Mesenchymal stem cell (in vitro differentiated cells and primary cell): ENCODE measurements around the gene FTO.

Source experiments
- DNase-seq: peaks from one replicate; pipeline ENCODE4 v3.0.0-alpha.2; 2013
- H2AFZ ChIP-seq: one replicate; pipeline ENCODE4 v1.6.1; 2013; ENCODE audit warnings: low read depth, mild to moderate bottlenecking, control low read depth, inconsistent platforms, low read length, moderate library complexity
- H2AK5ac ChIP-seq: 2 replicates; pipeline ENCODE4 v1.6.1; 2013; ENCODE audit warnings: low read length, moderate library complexity, mild to moderate bottlenecking, inconsistent platforms; ENCODE audit not compliant: severe bottlenecking
- H2BK120ac ChIP-seq: one replicate; pipeline ENCODE4 v1.6.1; 2013; ENCODE audit warnings: low read depth, mild to moderate bottlenecking, inconsistent platforms, low read length, moderate library complexity
- H2BK12ac ChIP-seq, 2 experiments: one replicate each; pipeline ENCODE4 v1.6.1; 2013; ENCODE audit warnings: inconsistent platforms in 2 of 2, low read length in 2 of 2, mild to moderate bottlenecking in 2 of 2, moderate library complexity in 2 of 2, control low read depth in 1 of 2
- H2BK15ac ChIP-seq: one replicate; pipeline ENCODE4 v1.6.1; 2013; ENCODE audit warnings: mild to moderate bottlenecking, low read depth, inconsistent platforms; ENCODE audit not compliant: poor library complexity, severe bottlenecking
- H2BK5ac ChIP-seq: 2 replicates; pipeline ENCODE4 v1.6.1; 2013; ENCODE audit warnings: low read depth, mild to moderate bottlenecking, low read length, control low read depth, inconsistent platforms; ENCODE audit not compliant: poor library complexity, severe bottlenecking
- H3K14ac ChIP-seq, 2 experiments: one replicate each; pipeline ENCODE4 v1.6.1; 2013; ENCODE audit warnings: inconsistent platforms in 2 of 2, low read length in 2 of 2, control low read depth in 1 of 2, mild to moderate bottlenecking in 1 of 2, moderate library complexity in 1 of 2
- H3K18ac ChIP-seq, 2 experiments: one replicate each; pipeline ENCODE4 v1.6.1; 2013; ENCODE audit warnings: inconsistent platforms in 2 of 2, low read length in 2 of 2, control low read depth in 1 of 2, low read depth in 1 of 2, mild to moderate bottlenecking in 1 of 2
- H3K23ac ChIP-seq, 2 experiments: one replicate each; pipeline ENCODE4 v1.6.1; 2013; ENCODE audit warnings: inconsistent platforms in 2 of 2, low read length in 2 of 2, mild to moderate bottlenecking in 2 of 2, moderate library complexity in 2 of 2, control low read depth in 1 of 2
- H3K27ac ChIP-seq: 2 replicates; pipeline ENCODE4 v1.5.1; 2013; ENCODE audit warnings: mild to moderate bottlenecking, moderate library complexity, low read length, control low read depth, inconsistent platforms; ENCODE audit not compliant: poor library complexity, severe bottlenecking
- H3K27me3 ChIP-seq, 2 experiments: 2 replicates each; pipeline versions ENCODE4 v1.6.1 to v1.7.0; 2013; ENCODE audit warnings: low read length in 2 of 2, mild to moderate bottlenecking in 2 of 2, moderate library complexity in 2 of 2, control low read depth in 1 of 2, inconsistent platforms in 1 of 2; ENCODE audit not compliant: control insufficient read depth in 1 of 2, insufficient read depth in 1 of 2
- H3K36me3 ChIP-seq, 2 experiments: 2 replicates each; pipeline versions ENCODE4 v1.6.1 to v1.7.0; 2013; ENCODE audit warnings: low read length in 2 of 2, control low read depth in 1 of 2, inconsistent platforms in 1 of 2, low read depth in 1 of 2, mild to moderate bottlenecking in 1 of 2; ENCODE audit not compliant: insufficient read depth in 2 of 2, control insufficient read depth in 1 of 2
- H3K4ac ChIP-seq, 2 experiments: one replicate each; pipeline ENCODE4 v1.6.1; 2013; ENCODE audit warnings: inconsistent platforms in 2 of 2, low read length in 2 of 2, mild to moderate bottlenecking in 2 of 2, moderate library complexity in 2 of 2, control low read depth in 1 of 2, low read depth in 1 of 2
- H3K4me1 ChIP-seq: 2 replicates; pipeline ENCODE4 v1.6.1; 2013; ENCODE audit warnings: low read depth, low read length, control low read depth; ENCODE audit not compliant: control insufficient read depth, insufficient read depth
- H3K4me2 ChIP-seq: 2 replicates; pipeline ENCODE4 v1.6.1; 2013; ENCODE audit warnings: low read length, mild to moderate bottlenecking, inconsistent platforms; ENCODE audit not compliant: poor library complexity, severe bottlenecking
- H3K4me3 ChIP-seq, 2 experiments: 2 replicates each; pipeline versions ENCODE4 v1.5.1 to v1.7.0; 2013; ENCODE audit warnings: low read length in 2 of 2, mild to moderate bottlenecking in 2 of 2, control low read depth in 1 of 2, low read depth in 1 of 2; ENCODE audit not compliant: insufficient read depth in 1 of 2
- H3K79me1 ChIP-seq: replicated peaks from 2 replicates; pipeline ENCODE4 v1.6.1; 2013; ENCODE audit warnings: mild to moderate bottlenecking, control low read depth, low read length, inconsistent platforms; ENCODE audit not compliant: poor library complexity, severe bottlenecking
- H3K9ac ChIP-seq: 2 replicates; pipeline ENCODE4 v1.7.0; 2013; ENCODE audit warnings: mild to moderate bottlenecking, low read length, moderate library complexity
- H3K9me3 ChIP-seq: 2 replicates; pipeline ENCODE4 v1.7.0; 2013; ENCODE audit warnings: mild to moderate bottlenecking, low read length; ENCODE audit not compliant: control insufficient read depth
- H4K8ac ChIP-seq: one replicate; pipeline ENCODE4 v1.6.1; 2013; ENCODE audit warnings: inconsistent platforms, mild to moderate bottlenecking, low read length, moderate library complexity
- H4K91ac ChIP-seq: one replicate; pipeline ENCODE4 v1.6.1; 2013; ENCODE audit warnings: mild to moderate bottlenecking, low read length, inconsistent platforms
- WGBS: methylation state at CpG from one replicate; pipeline ENCODE4 v1.1.7; 2013; ENCODE audit warnings: mixed read lengths; 5-methylcytosine and 5-hydroxymethylcytosine counted together

Gene FTO

DNA sequence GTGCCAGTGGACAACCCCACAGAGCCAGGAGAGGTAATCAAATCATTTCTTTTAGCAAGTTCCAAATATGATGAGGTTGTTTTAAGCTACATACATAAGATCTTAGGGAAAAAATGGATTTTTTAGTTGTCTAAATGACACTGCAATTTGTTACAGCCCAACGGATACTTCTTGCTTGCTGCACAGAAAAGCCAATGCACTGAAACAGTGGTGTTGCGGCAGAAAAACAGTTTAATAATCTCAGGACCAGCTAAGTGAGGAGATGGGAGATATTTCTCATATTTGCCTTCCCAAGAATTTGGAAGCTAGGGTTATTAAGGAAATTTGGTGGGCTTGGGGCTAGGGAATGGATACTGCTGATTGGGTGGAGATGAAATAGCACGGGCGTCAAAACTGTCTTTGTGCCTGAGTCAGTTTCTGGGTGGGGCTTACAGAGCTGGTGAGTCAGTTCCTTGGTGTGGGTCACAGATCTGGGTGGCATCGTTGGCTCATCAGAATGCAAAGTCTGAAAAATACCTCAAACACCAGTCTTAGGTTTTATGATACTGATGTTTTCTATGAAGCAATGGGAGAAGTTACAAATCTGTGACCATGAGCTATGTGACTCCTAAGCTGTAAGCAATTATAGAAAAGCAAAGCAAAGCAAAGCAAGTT is 327.3 kb downstream of the FTO start:
- no peak overlapping the region for H3K4ac ChIP-seq
- H2BK12ac ChIP-seq = no peak overlapping the region
- H3K27me3 ChIP-seq = no peaks in the 10 kb centered on the region
- no peak overlapping the region for H2BK120ac ChIP-seq
- H3K27ac ChIP-seq = no peak overlapping the region
- no peak overlapping the region for H3K4me3 ChIP-seq
- no peak overlapping the region for H3K4me2 ChIP-seq
- H3K23ac ChIP-seq = no peak overlapping the region
- peaks cover 8% of the 10 kb centered on the region for H3K9me3 ChIP-seq
- H2AFZ ChIP-seq = no peak overlapping the region
- no peak overlapping the region for H4K8ac ChIP-seq
- no peak overlapping the region for H2AK5ac ChIP-seq
- peaks cover 0 to 8% of the 10 kb centered on the region in 2 experiments for H3K36me3 ChIP-seq
- peaks cover 1% of the 10 kb centered on the region for H3K79me1 ChIP-seq
- WGBS = 99% methylated on average over 4 of the region's 5 CpGs
- no peak overlapping the region for H3K14ac ChIP-seq
- H3K4me1 ChIP-seq = no peaks in the 10 kb centered on the region
- H4K91ac ChIP-seq = no peak overlapping the region
- no peak overlapping the region for H2BK5ac ChIP-seq
- no peak for DNase-seq
- no peak overlapping the region for H3K18ac ChIP-seq
- H3K9ac ChIP-seq = no peak overlapping the region
- no peak overlapping the region for H2BK15ac ChIP-seq

DNA sequence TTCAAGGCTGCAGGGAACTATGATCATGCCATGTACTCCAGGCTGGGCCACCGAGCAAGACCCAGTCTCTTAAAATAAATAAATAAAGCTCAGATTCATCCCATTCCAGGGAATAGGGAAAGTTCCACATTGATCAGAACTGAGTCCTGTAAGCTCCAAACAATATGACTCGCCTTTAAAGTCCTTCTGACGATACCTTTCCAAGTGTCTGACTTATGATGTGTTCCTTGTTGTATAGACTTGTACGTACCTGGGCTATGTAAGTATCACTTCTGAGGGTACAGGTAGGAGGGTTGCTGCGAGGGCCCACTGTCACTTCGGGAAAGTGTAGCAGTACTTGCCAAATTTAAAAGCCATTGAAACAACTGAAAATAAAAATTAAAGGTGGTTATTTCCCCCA is 329.8 kb downstream of the FTO start:
- Histone ChIP-seq H2AFZ (no peak overlapping the region), H3K4me2 (no peak overlapping the region), H3K14ac (no peak overlapping the region), H4K8ac (no peak overlapping the region), H3K36me3 (peaks cover 0 to 8% of the 10 kb centered on the region in 2 experiments), H3K4me1 (no peaks in the 10 kb centered on the region), H3K9ac (no peak overlapping the region), H2BK15ac (no peak overlapping the region), H3K4me3 (no peak overlapping the region), H3K23ac (no peak overlapping the region), H3K79me1 (peaks cover 1% of the 10 kb centered on the region), H3K4ac (no peak overlapping the region), H3K27me3 (no peaks in the 10 kb centered on the region), H2AK5ac (no peak overlapping the region), H4K91ac (no peak overlapping the region), H3K27ac (no peak overlapping the region), H2BK120ac (no peak overlapping the region), H3K9me3 (peaks cover 8% of the 10 kb centered on the region), H2BK12ac (no peak overlapping the region), H3K18ac (no peak overlapping the region), H2BK5ac (no peak overlapping the region)
- WGBS = 97% methylated on average over 5 of the region's 6 CpGs
- no peak for DNase-seq

DNA sequence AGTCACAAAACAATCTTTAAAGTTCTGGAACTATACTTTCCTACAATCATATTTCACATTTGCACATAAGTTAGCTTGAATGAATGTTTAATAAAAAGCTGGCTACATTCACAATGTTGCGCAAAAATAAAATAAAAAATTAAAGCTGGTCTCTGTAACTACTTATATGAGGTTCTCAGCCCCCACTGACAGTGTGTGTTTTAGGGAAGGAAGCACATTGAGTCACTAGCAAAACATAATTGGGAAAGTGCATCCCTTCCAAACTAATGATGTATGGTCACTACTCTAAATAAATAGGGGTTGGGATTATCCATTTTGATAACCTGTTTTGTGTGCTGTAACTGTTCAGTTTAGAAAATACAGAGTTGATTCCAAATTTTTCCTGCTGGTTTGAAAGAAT is 330.7 kb downstream of the FTO start:
- Histone ChIP-seq H3K4ac (no peak overlapping the region), H2BK12ac (no peak overlapping the region), H2BK5ac (no peak overlapping the region), H3K36me3 (peaks cover 0 to 13% of the 10 kb centered on the region in 2 experiments), H3K4me1 (no peaks in the 10 kb centered on the region), H4K8ac (no peak overlapping the region), H4K91ac (no peak overlapping the region), H2BK15ac (no peak overlapping the region), H3K79me1 (peaks cover 1% of the 10 kb centered on the region), H3K27me3 (no peaks in the 10 kb centered on the region), H2AFZ (no peak overlapping the region), H3K23ac (no peak overlapping the region), H3K14ac (no peak overlapping the region), H3K27ac (no peak overlapping the region), H3K9ac (no peak overlapping the region), H3K9me3 (peaks cover 8% of the 10 kb centered on the region), H3K4me2 (no peak overlapping the region), H3K4me3 (no peak overlapping the region), H2BK120ac (no peak overlapping the region), H2AK5ac (no peak overlapping the region), H3K18ac (no peak overlapping the region)
- WGBS = no CpG with 5 or more reads among the region's 1 CpG
- no peak for DNase-seq

DNA sequence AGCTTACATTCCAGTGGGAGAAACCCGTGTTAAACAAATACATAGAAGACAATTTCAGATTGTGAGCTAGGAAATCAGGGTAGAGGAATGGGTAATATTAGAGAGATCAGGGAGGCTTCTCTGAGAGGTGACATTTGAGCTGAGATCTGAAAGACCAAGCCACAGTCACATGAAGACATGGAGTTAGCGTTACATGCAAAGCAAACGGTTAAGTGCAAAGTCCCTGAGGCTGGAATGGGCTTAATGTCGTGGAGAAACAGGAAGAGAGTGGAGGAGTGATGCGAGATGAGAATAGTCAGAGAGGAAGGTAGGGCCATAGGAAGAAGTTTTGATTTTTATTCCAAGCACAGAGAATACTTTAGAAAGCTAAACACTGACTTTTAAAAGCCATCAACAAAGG is 336.5 kb downstream of the FTO start:
- H3K14ac ChIP-seq = no peak overlapping the region
- H4K8ac ChIP-seq = no peak overlapping the region
- no peak overlapping the region for H3K4me2 ChIP-seq
- H2AFZ ChIP-seq = no peak overlapping the region
- no peak overlapping the region for H2AK5ac ChIP-seq
- no peak overlapping the region for H3K23ac ChIP-seq
- no peak overlapping the region for H4K91ac ChIP-seq
- WGBS = 87% methylated on average over 5 of the region's 5 CpGs
- no peaks in the 10 kb centered on the region for H3K4me1 ChIP-seq
- H3K9me3 ChIP-seq = peaks cover 2% of the 10 kb centered on the region
- H3K79me1 ChIP-seq = no peaks in the 10 kb centered on the region
- no peak overlapping the region for H3K4me3 ChIP-seq
- H3K9ac ChIP-seq = no peak overlapping the region
- H2BK120ac ChIP-seq = no peak overlapping the region
- H3K36me3 ChIP-seq = peaks cover 0 to 10% of the 10 kb centered on the region in 2 experiments
- H2BK15ac ChIP-seq = no peak overlapping the region
- H3K27me3 ChIP-seq = no peaks in the 10 kb centered on the region
- no peak overlapping the region for H2BK12ac ChIP-seq
- no peak for DNase-seq
- H3K18ac ChIP-seq = no peak overlapping the region
- no peak overlapping the region for H3K4ac ChIP-seq
- H3K27ac ChIP-seq = no peak overlapping the region
- H2BK5ac ChIP-seq = no peak overlapping the region
